OCI-LY3 (cell line): ENCODE results near the gene UNC5B.

Source experiments
- CTCF ChIP-seq: fragments of 200-600, 300-600 bp; sonication (generic); IDR thresholded peaks from 2 replicates; pipeline ENCODE4 v1.5.1; 2014; ENCODE audit warnings: antibody characterized with exemption, low read length, low read depth
- EZH2phosphoT487 ChIP-seq: fragments of 200-600 bp; shearing (Covaris generic); IDR thresholded peaks from 2 replicates; pipeline ENCODE4 v1.6.1; 2018; ENCODE audit warnings: antibody characterized with exemption, mixed run types, low read depth

GRCh38 chr10:71342573-71343391 is 130.4 kb downstream of the UNC5B start:
- TF ChIP-seq EZH2phosphoT487 (no peak), CTCF (no peak)
